Sciatic nerve (tissue), 2 donors: ENCODE measurements around the gene GFER. TPM values are rescaled to one million over a fixed set of nuclear protein-coding genes. Genes with fewer than 3 reads are reported as not detected.

Source experiments
- ATAC-seq: fragments of 200-7000 bp; cut with Tn5 transposase; one replicate; pipeline ENCODE4 v1.9.1; 2020; ENCODE audit warnings: mild to moderate bottlenecking, moderate library complexity
- DNase-seq: peaks from one replicate; pipeline ENCODE4 v3.0.0-alpha.2; 2020; ENCODE audit warnings: low spot score
- intact Hi-C: fragments of 100-400 bp; cut with DNase I; formaldehyde crosslinking; loops from one replicate; pipeline ENCODE4 v1.14.2; 2022
- total RNA-seq: library from RNA; stranded (reverse); fragmentation: NEBNext Ultra II Directional; extraction: Animal tissue kit (Norgen Biotek cat#: 25700); gene quantifications from one replicate; pipeline ENCODE4 v1.2.1, GENCODE V29; 2021
- donor health status: DM: no; HTN: no; CAD: no.
- donor health status: DM: no; HTN: no; CAD: no.

Gene GFER
- total RNA-seq, 1 donor from 2014 or later, result 15.5 TPM

DNA sequence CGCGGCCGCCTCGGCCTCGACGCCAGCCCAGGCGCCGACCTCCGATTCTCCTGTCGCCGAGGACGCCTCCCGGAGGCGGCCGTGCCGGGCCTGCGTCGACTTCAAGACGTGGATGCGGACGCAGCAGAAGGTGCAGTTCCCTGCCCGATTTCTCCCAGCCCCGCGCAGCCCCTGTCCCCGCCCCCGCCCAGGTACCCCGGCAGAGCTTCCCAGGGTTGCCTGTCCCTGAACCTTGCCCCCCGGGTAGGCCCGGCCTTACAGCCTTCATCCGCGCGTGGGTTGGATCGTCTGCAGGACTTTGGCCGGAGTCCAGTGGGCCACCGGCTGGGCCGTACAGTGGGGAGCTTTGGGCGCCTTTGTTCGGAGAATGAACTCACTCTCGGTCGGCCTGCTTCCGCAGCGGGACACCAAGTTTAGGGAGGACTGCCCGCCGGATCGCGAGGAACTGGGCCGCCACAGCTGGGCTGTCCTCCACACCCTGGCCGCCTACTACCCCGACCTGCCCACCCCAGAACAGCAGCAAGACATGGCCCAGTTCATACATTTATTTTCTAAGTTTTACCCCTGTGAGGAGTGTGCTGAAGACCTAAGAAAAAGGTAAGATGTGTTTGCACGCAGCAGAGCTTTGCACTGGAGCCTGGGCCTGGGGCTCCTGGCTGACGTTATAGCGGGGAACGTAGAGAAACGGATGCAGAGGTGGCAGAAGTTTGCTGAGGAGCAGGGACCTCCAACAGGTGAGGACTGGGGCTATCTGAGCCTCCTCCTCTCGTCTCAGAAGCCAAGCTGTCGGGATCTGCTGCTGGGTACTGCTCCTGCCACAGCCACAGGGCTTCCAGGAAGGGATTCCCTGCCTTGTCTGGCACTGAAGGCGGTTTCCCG, 593 bp downstream of the GFER start:
- ATAC-seq (no peak), DNase-seq (no peak)
- intact Hi-C loops, result loop anchor here (5.0 kb wide), 1 partner anchor 728 kb away; no protein-coding TSS in a partner anchor

DNA sequence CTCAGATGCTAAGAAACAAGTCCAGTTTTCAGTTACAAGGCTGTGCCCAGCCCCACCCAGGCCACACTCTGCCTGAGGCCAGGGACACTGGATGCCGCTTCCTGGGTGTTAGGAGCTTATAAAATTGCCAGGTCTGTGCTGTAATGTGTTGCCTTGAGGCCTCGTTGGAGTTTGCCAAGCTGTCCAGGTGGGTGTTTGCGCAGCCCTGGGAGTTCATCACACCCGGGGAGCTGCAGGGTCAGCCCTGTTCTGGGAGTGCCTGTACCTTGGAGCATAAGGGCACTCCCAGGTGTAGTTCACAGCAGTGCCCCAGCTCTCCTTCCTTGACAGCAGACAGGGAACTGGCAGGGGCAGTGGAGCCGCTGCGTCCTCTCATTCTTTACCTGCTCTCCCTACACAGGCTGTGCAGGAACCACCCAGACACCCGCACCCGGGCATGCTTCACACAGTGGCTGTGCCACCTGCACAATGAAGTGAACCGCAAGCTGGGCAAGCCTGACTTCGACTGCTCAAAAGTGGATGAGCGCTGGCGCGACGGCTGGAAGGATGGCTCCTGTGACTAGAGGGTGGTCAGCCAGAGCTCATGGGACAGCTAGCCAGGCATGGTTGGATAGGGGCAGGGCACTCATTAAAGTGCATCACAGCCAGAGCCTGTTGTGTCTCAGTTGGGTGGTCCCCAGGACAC, 1.6 kb downstream of the GFER start:
- ATAC-seq (no peak), DNase-seq (no peak)
- intact Hi-C loops, result no loop called here

GRCh38 chr16:1987198-1987597, 3.2 kb downstream of the GFER start:
- DNase-seq (no peak), ATAC-seq (no peak)
- intact Hi-C loops, result no loop called here

DNA sequence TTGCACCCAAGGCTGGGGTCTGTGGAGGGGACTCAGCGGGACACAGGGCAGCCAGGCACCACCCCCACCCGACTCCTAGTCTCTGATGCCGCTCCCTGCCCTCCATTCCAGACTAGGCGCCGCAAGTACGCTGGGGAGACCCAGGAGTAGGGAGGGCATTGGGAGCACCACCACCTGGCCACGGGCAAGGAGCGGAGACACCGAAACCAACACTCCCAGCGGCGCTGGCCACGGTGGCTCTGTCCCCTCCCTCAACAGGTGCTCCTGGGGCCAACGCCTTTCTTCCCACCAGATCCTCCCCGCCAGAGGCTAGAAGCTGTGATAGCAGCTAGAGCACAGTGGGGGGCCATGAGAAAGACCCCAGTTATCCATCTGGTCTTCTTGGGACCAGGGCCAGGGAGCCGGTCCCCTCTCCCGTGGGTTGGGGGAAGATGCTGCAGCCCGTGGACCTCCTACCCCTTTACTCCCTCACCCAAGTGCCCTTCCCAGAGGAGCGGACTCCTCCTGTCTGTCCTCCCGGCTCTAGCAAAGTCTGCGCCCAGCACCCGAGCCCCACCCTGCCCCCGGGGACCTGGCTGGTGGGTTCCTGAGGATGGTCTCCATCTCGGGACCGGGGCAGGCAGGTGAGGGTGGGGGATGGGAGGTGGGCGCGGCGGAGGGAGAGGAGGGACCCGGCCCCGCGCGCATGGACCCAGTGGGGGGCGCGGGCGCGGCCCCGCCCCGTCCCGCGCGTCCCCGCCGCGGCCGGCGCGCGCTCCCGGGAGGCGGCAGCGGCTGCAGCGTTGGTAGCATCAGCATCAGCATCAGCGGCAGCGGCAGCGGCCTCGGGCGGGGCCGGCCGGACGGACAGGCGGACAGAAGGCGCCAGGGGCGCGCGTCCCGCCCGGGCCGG, 5.5 kb downstream of the GFER start, which contains the start of gene SYNGR3:
Gene SYNGR3 (plus strand): TSS at position 762 of the 892 bp plus-strand sequence. CDS start 133 bp downstream, outside the sequence.
- DNase-seq (no peak), ATAC-seq (no peak)
- intact Hi-C loops, result no loop called here

DNA sequence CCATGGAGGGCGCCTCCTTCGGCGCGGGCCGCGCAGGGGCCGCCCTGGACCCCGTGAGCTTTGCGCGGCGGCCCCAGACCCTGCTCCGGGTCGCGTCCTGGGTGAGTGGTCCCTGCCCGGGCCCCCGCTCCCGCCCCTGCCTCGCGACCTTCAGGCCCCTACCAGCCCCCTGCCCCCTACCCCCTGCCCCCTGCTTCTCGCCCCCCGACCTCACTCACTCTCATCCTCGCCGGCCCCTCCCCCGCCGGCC, 6.0 kb downstream of the GFER start:
- intact Hi-C loops, result no loop called here
- DNase-seq (no peak), ATAC-seq (no peak)

DNA sequence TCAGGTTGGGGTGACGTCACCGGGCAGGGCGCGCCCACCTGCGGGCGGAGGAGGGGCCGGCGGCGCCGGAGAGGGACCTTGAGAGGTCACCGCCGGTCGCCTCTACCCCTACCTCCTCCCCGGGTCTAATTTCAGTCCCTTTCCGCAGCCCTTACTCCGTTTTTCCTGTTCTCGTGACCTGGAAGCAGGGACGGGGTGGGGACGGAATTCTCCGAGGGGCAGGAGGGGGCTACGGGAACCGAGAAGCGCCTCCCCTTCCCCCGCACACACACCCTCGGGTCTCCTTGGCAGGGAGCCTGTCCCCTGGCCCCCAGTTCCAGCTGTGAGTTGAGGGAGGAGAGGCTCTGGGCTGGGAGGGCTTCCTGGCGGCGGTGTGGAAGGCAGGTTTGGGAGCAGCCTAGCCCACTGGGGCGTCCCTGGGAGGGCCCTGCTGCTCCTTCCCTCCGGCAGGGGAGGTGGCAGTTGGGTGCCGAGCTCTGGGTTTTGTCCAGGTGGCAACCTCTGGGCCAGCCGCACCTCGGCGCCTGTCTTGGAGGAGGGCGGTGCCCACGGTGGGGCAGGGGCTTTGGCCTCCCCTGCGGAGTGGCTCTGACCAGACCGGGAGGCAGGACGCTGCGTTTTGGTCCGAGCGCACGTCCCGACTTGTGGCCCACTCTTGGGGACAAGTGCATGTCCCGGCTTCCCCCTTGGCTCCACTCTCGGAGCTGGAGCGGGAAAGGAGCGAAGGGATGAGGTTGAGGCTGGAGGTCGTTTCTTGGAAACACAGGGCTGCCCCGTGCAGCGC, 6.5 kb downstream of the GFER start:
- intact Hi-C loops, result no loop called here
- no peak for ATAC-seq
- DNase-seq, result no peak

- DNase-seq (no peak), ATAC-seq (no peak)
- intact Hi-C loops, result no loop called here
These were observed 7.2 kb downstream of the GFER start for GRCh38 chr16:1991135-1991551.

DNA sequence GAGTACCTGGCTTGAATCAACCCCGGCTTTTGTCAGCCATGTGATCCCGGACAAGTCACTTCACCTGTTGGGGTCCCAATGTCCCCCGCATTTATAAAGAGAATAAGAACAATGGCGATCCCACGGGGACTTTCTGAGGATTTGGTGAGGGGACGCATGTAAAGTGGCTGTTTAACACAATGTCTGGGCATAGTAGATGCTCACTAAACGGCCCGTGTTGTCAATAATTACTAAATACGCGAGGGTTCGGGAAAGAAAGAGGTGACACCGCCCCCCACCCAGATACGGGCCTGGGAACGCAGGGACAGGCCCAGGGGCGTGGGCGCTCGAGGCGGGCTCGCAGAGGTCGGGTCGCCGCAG, 7.6 kb downstream of the GFER start:
- ATAC-seq (no peak), DNase-seq (no peak)
- intact Hi-C loops, result no loop called here

- DNase-seq, result peak; percentile 98
- ATAC-seq, result peak; percentile 92
- intact Hi-C loops, result no loop called here
These were observed 8.1 kb downstream of the GFER start for GRCh38 chr16:1991948-1992703.

DNA sequence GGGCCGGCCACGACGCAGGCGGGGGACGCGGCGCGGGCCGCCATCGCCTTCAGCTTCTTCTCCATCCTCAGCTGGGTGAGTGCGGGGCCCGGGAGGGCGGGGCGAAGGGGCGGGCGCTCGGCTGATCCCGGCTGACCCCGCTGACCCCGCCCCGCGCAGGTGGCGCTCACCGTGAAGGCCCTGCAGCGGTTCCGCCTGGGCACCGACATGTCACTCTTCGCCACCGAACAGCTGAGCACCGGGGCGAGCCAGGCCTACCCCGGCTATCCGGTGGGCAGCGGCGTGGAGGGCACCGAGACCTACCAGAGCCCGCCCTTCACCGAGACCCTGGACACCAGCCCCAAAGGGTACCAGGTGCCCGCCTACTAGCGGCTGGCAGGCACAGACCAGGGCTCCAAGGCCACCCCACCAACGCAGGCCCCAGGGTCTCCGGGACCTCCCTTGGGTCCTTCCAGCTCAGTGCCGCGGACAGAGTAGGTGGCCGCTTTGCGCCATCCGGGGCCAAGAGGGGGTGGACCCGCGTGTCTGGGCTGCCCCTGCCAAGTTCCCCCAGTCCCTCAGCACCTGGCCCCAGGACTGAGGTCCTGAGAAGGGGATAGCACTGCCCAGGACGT, 8.8 kb downstream of the GFER start:
- intact Hi-C loops, result no loop called here
- ATAC-seq, result peak; percentile 1
- no peak for DNase-seq

DNA sequence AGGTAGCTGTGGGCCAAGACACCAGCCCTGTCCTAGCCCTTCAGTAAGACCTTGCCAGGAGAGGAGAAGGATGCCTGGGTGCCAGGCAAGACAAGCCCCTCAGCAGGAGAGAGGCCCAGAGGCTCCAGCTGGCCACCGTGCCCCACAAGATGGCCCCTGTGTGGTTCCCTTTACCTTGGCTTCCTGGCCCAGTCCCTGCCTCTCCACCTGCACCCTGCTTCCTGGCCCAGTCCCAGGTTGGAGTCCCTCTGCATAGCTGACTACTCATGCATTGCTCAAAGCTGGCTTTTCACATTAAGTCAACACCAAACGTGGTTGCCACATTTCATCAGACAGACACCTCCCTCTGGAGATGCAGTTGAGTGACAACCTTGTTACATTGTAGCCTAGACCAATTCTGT, 9.7 kb downstream of the GFER start:
- intact Hi-C loops, result no loop called here
- no peak for DNase-seq
- no peak for ATAC-seq

- DNase-seq (no peak), ATAC-seq (no peak)
- intact Hi-C loops, result no loop called here
These were observed 13.7 kb downstream of the GFER start for GRCh38 chr16:1997494-1998359.

GRCh38 chr16:1998360-1998835, 14.4 kb downstream of the GFER start:
- no peak for ATAC-seq
- intact Hi-C loops, result no loop called here
- no peak for DNase-seq

DNA sequence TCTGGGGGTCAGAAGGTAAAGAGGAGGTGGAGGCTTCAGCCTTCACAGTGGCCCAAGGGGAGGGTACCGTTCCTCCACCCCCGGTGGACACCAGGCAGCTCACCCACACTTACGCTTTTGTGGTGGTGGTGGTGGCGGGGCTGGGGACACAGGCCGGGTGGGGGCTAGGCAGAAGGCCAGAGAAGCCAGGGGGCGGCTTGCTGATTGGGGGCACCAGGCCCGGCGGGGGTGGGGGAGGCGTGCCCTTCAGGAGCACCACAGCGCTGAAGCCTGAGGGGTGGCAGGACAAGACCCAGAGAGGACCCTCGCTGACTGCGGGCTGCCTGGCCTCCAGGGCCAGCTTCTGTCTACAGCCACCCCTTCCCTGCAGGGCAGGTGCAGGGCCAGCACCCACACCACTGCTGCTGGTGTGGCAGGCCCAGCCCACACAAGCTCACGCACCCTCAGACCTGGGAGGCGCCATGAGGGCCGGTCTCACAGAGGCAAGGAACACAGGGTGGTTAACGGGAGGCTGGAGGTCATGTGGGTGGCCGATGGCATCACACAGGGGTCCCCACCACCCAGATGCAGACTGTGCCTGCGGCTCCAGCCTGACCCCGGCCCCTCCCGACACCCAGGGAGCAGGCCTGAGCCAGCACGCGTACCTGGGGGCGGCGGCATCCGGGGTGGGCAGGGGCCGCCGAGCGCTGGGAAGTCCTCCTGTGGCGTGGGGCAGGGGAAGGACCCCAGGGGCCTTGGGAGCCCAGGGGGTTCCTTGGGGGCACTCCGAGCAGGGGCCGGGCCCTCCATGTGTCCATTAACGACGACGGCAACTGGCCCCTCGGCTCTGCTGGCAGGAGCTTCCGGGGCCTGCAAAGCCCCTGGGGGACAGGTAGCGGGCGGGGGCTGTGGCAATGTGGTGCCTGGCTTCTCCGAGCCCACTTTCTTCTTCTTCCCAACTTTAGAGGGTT, 15.1 kb downstream of the GFER start:
- intact Hi-C loops, result no loop called here
- ATAC-seq (no peak), DNase-seq (no peak)

DNA sequence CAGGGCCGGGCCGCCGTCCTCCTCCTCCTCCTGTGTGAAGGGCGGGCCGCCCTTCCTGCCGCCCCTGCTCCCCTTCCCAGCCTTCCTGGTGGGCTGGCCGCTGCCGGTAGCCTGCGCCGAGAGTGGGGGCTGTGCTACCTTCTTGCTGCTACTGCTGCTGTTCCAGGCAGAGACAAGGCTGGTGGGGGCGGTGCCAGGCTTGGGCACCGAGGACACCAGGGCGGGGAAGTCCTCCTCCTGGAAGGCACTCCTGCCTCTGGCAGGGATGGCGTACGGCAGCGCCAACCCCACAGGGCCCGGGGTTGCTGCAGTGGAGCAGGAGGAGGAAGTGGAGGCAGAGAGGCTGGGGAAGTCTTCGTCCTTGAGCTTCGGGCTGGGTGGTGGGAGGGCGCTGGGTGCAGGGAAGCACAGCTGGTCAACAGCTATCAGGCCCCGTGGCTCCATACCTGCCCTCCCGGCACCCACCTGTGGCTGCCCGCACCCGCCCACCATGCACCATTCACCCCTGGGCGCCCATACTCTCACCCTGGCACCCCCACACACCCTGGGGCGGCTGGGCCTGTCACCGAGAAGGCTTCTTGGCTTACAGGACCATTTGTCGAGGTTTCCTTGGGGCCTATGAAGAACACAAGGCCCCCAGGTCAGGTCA, 16.0 kb downstream of the GFER start:
- intact Hi-C loops, result no loop called here
- ATAC-seq (no peak), DNase-seq (no peak)
